ENCODE measurements around the gene ZDHHC8. TPM values are rescaled to one million over a fixed set of nuclear protein-coding genes. Genes with fewer than 3 reads are reported as not detected.

ZDHHC8 gene
- total RNA-seq, 1 donor from 2014 or later, result 108 TPM

DNA sequence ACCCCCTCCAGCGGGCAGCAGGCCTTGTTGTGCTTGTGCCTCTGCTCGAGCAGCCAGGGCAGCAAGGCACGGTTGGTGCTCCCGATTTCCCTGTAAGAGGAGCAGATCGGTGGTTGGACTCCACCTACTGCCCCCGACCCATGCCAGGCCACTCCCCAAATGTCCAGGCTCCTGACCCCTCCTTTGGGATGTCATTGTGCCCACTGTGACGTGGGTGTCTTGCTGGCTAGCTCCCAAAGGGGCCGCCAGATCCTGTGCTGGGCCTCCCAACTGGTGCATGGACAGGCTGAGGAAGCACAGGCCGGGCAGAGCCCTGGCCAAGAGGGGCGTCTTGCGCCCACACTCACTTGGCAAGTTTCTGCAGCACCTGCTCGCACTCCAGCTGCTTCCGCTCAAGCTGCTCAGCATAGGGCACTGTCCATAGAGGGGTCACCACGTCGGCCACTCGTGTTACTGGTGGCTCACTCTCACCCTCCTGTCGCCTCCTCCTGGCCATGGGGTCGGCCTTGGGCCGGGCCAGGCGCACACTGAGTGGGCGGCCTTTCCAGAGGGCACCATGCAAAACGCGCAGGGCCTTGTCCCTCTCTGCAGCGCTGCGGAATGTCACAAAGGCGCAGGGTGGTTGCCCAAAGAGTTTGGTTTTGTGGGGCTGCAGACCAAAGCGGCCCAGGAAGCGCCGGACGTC is 15.8 kb upstream of the ZDHHC8 start, which contains the start of gene RANBP1:
Gene RANBP1, plus strand, starts transcription at position 414 of the 685 bp plus-strand sequence. Its CDS starts 81 bp downstream, at position 495.
- Mint-ChIP-seq H3K9me3 (ENCODE audit: unreplicated experiment) (no peaks in the 10 kb centered on the region), H3K4me3 (ENCODE audit: unreplicated experiment) (peak within 1 kb of the TSS; percentile 82), H3K36me3 (ENCODE audit: unreplicated experiment) (peaks cover 20% of the 10 kb centered on the region), H3K27me3 (ENCODE audit: unreplicated experiment) (no peaks in the 10 kb centered on the region), H3K27ac (ENCODE audit: unreplicated experiment) (peak within 1 kb of the TSS; percentile 82), H3K4me1 (ENCODE audit: unreplicated experiment) (peaks cover 17% of the 10 kb centered on the region)
- DNase-seq (ENCODE audit: extremely low spot score, unreplicated experiment), result no peak
- TF ChIP-seq, protein P1, sequence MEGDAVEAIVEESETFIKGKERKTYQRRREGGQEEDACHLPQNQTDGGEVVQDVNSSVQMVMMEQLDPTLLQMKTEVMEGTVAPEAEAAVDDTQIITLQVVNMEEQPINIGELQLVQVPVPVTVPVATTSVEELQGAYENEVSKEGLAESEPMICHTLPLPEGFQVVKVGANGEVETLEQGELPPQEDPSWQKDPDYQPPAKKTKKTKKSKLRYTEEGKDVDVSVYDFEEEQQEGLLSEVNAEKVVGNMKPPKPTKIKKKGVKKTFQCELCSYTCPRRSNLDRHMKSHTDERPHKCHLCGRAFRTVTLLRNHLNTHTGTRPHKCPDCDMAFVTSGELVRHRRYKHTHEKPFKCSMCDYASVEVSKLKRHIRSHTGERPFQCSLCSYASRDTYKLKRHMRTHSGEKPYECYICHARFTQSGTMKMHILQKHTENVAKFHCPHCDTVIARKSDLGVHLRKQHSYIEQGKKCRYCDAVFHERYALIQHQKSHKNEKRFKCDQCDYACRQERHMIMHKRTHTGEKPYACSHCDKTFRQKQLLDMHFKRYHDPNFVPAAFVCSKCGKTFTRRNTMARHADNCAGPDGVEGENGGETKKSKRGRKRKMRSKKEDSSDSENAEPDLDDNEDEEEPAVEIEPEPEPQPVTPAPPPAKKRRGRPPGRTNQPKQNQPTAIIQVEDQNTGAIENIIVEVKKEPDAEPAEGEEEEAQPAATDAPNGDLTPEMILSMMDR (IDR thresholded peaks at IDR 0.05), result no peak

GRCh38 chr22:20116376-20116950 is 15.1 kb upstream of the ZDHHC8 start:
- peak overlapping the region; percentile 82 for H3K27ac Mint-ChIP-seq (ENCODE audit: unreplicated experiment)
- H3K27me3 Mint-ChIP-seq (ENCODE audit: unreplicated experiment), result no peaks in the 10 kb centered on the region
- H3K4me3 Mint-ChIP-seq (ENCODE audit: unreplicated experiment), result peak overlapping the region; percentile 82
- H3K4me1 Mint-ChIP-seq (ENCODE audit: unreplicated experiment), result peaks cover 17% of the 10 kb centered on the region
- H3K36me3 Mint-ChIP-seq (ENCODE audit: unreplicated experiment), result peaks cover 20% of the 10 kb centered on the region
- TF ChIP-seq, protein P1 (IDR thresholded peaks at IDR 0.05), result no peak
- no peak for DNase-seq (ENCODE audit: extremely low spot score, unreplicated experiment)
- H3K9me3 Mint-ChIP-seq (ENCODE audit: unreplicated experiment), result no peaks in the 10 kb centered on the region

GRCh38 chr22:20116951-20117632 is 14.5 kb upstream of the ZDHHC8 start, which contains the start of gene TRMT2A:
Gene TRMT2A, minus strand, starts transcription at chr22:20117226. Its CDS starts 320 bp downstream, at chr22:20116906.
- no peaks in the 10 kb centered on the region for H3K27me3 Mint-ChIP-seq (ENCODE audit: unreplicated experiment)
- TF ChIP-seq, protein P1 (IDR thresholded peaks at IDR 0.05), result no peak
- no peaks in the 10 kb centered on the region for H3K9me3 Mint-ChIP-seq (ENCODE audit: unreplicated experiment)
- peak within 1 kb of the TSS; percentile 84 for H3K4me3 Mint-ChIP-seq (ENCODE audit: unreplicated experiment)
- peaks cover 17% of the 10 kb centered on the region for H3K4me1 Mint-ChIP-seq (ENCODE audit: unreplicated experiment)
- peak; percentile 99 for DNase-seq (ENCODE audit: extremely low spot score, unreplicated experiment)
- H3K27ac Mint-ChIP-seq (ENCODE audit: unreplicated experiment), result peak within 1 kb of the TSS; percentile 82
- H3K36me3 Mint-ChIP-seq (ENCODE audit: unreplicated experiment), result peaks cover 18% of the 10 kb centered on the region

DNA sequence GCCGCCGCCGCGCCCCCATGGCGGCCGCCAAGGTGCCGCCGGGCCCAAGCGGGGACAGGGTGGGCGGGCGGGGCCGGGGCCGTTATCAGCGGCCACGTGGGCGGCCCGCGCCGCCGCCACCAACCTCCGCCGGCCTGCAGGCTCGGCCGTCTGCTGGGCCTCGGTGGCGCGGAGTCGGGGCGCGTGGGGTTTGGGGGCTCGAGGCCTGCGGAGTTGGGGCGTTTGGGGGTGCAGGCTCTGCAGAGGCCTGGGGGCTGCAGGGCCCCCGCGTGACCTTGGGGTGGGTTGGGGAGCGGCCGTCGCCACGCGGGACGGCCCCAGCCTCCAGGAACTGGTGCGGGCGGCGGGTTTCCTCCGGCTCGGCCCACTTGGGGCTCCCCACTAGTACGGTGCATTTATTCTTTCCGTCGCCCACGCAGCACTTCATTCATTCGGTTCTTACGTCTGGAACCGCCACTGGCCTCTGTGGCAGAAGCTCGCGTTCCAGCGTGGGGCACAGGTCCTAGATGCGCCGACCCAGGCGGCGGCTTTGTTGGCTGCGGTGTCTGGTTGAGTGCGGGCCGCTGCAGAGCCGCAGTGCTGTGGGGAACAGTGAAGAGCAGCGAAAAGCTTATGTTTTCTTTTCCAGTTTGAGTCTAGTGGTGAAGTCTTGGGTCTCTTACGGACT is 13.8 kb upstream of the ZDHHC8 start:
- H3K4me3 Mint-ChIP-seq (ENCODE audit: unreplicated experiment), result peak overlapping the region; percentile 84
- no peak for DNase-seq (ENCODE audit: extremely low spot score, unreplicated experiment)
- H3K9me3 Mint-ChIP-seq (ENCODE audit: unreplicated experiment), result no peaks in the 10 kb centered on the region
- H3K27me3 Mint-ChIP-seq (ENCODE audit: unreplicated experiment), result no peaks in the 10 kb centered on the region
- H3K4me1 Mint-ChIP-seq (ENCODE audit: unreplicated experiment), result peaks cover 17% of the 10 kb centered on the region
- TF ChIP-seq, protein P1 (IDR thresholded peaks at IDR 0.05), result no peak
- H3K36me3 Mint-ChIP-seq (ENCODE audit: unreplicated experiment), result peaks cover 18% of the 10 kb centered on the region
- peak overlapping the region; percentile 75 for H3K27ac Mint-ChIP-seq (ENCODE audit: unreplicated experiment)
